HG03565 (cell line): ENCODE data around the gene HOXD10.

ENCODE experiments used
- ATAC-seq: cut with Tn5 transposase; IDR thresholded peaks from one replicate; pipeline ENCODE4 v1.9.1; 2021; ENCODE audit warnings: mild to moderate bottlenecking, moderate library complexity; ENCODE audit not compliant: unreplicated experiment

HOXD10 gene

GRCh38 chr2:176115883-176116813 is at the start of gene HOXD10:
TSS of gene HOXD10 (plus strand) at chr2:176116778. CDS start at chr2:176116834, 56 bp downstream.
- no peak for ATAC-seq

GRCh38 chr2:176067589-176068418 is 48.8 kb upstream of the HOXD10 start:
- no peak for ATAC-seq

- no peak for ATAC-seq
Measured at GRCh38 chr2:176068419-176068832, 48.2 kb upstream of the HOXD10 start.

GRCh38 chr2:176071330-176072291 is 45.0 kb upstream of the HOXD10 start:
- ATAC-seq, result no peak

GRCh38 chr2:176072292-176072669 is 44.3 kb upstream of the HOXD10 start:
- no peak for ATAC-seq

GRCh38 chr2:176072951-176073904 is 43.4 kb upstream of the HOXD10 start:
- ATAC-seq, result no peak

GRCh38 chr2:176074919-176075425 is 41.6 kb upstream of the HOXD10 start:
- no peak for ATAC-seq

- ATAC-seq, result no peak
Measured at GRCh38 chr2:176075481-176075880, 41.1 kb upstream of the HOXD10 start.

GRCh38 chr2:176076063-176076462 is 40.5 kb upstream of the HOXD10 start:
- no peak for ATAC-seq

- no peak for ATAC-seq
Measured at GRCh38 chr2:176076796-176077195, 39.8 kb upstream of the HOXD10 start.

GRCh38 chr2:176078541-176079284 is 37.9 kb upstream of the HOXD10 start:
- no peak for ATAC-seq

GRCh38 chr2:176079285-176079830 is 37.2 kb upstream of the HOXD10 start:
- ATAC-seq, result no peak

- no peak for ATAC-seq
Measured at GRCh38 chr2:176079831-176080539, 36.6 kb upstream of the HOXD10 start.

- no peak for ATAC-seq
Measured at GRCh38 chr2:176080540-176081375, 35.8 kb upstream of the HOXD10 start.

- ATAC-seq, result no peak
Measured at GRCh38 chr2:176081376-176081836, 35.2 kb upstream of the HOXD10 start.

- ATAC-seq, result no peak
Measured at GRCh38 chr2:176081837-176082524, 34.6 kb upstream of the HOXD10 start.
